HG02840 (cell line): ENCODE data around the gene CCL3.

Source experiments
- ATAC-seq: cut with Tn5 transposase; IDR thresholded peaks from one replicate; pipeline ENCODE4 v1.9.1; 2021; ENCODE audit warnings: mild to moderate bottlenecking, moderate library complexity, moderate number of reproducible peaks; ENCODE audit not compliant: unreplicated experiment, low FRiP score

The CCL3 gene

GRCh38 chr17:36055921-36056520, 33.9 kb downstream of the CCL3 start:
- no peak for ATAC-seq

GRCh38 chr17:36055171-36055570, 34.8 kb downstream of the CCL3 start:
- no peak for ATAC-seq

- no peak for ATAC-seq
Observed at GRCh38 chr17:36049643-36050042, 40.3 kb downstream of the CCL3 start.

- ATAC-seq, result no peak
Observed at GRCh38 chr17:36048066-36048465, 41.9 kb downstream of the CCL3 start.
